ENCODE measurements around the gene LAMP2.

LAMP2 gene

GRCh38 chrX:120485638-120486520 lies 16.8 kb upstream of the LAMP2 start (continued):
- TF ChIP-seq PRDM2 (tag by site-specific recombination; IDR thresholded peaks at IDR 0.05; ENCODE audit: borderline replicate concordance) (no peak), ZNF211 (tag by site-specific recombination; IDR thresholded peaks at IDR 0.05; ENCODE audit: low read depth) (no peak), ZNF521 (tag by site-specific recombination; IDR thresholded peaks at IDR 0.05) (no peak), ZNF530 (tag by site-specific recombination; IDR thresholded peaks at IDR 0.05; ENCODE audit: low read depth) (no peak), ZNF48 (tag by site-specific recombination; IDR thresholded peaks at IDR 0.05) (no peak), ZNF433 (tag by site-specific recombination; IDR thresholded peaks at IDR 0.05; ENCODE audit: low read depth) (no peak), PRDM10 (tag by site-specific recombination; IDR thresholded peaks at IDR 0.05) (peak; percentile 19; the same call in 1 of the 2 replicates), ZNF510 (tag by site-specific recombination; IDR thresholded peaks at IDR 0.05; ENCODE audit: insufficient replicate concordance) (no peak), ZNF223 (tag by site-specific recombination; IDR thresholded peaks at IDR 0.05) (no peak), SALL2 (tag by site-specific recombination; IDR thresholded peaks at IDR 0.05; ENCODE audit: borderline replicate concordance) (no peak), ZBTB26 (tag by site-specific recombination; optimal IDR thresholded peaks at IDR 0.05) (peak; percentile 26), ZNF843 (tag by site-specific recombination; IDR thresholded peaks at IDR 0.05) (no peak), ZNF639 (tag by site-specific recombination; IDR thresholded peaks at IDR 0.05) (no peak), ZNF654 (tag by site-specific recombination; IDR thresholded peaks at IDR 0.05; ENCODE audit: low read depth) (peak; percentile 47), ZNF366 (tag by site-specific recombination; conservative IDR thresholded peaks at IDR 0.05) (peak; percentile 46; the same call in 1 of the 2 replicates), ZFHX2 (tag by site-specific recombination; conservative IDR thresholded peaks at IDR 0.05) (0 out of 2 replicates have a peak, but pooled peaks have one; percentile 23), ZNF548 (tag by site-specific recombination; IDR thresholded peaks at IDR 0.05) (no peak), ZBTB21 (tag by site-specific recombination; IDR thresholded peaks at IDR 0.05) (no peak), ZBTB48 (tag by site-specific recombination; IDR thresholded peaks at IDR 0.05) (no peak), ZNF23 (tag by site-specific recombination; IDR thresholded peaks at IDR 0.05; ENCODE audit: borderline replicate concordance) (no peak), ZNF624 (tag by site-specific recombination; IDR thresholded peaks at IDR 0.05) (no peak), ZNF449 (tag by site-specific recombination; IDR thresholded peaks at IDR 0.05) (no peak), ZNF266 (tag by site-specific recombination; IDR thresholded peaks at IDR 0.05; ENCODE audit: low read depth) (no peak), EGR2 (tag by site-specific recombination; IDR thresholded peaks at IDR 0.05; ENCODE audit: low read depth) (0 out of 2 replicates have a peak, but pooled peaks have one; percentile 10)
